IPS-NIHi11 (cell line): Measurements from ENCODE around the gene LDB2.

Experiments
- DNase-seq: peaks from one replicate; pipeline ENCODE4 v3.0.0; 2012; ENCODE audit warnings: mixed read lengths, low spot score

Gene LDB2

GRCh38 chr4:16685536-16685935 is 212.9 kb downstream of the LDB2 start:
- DNase-seq, result no peak

- no peak for DNase-seq
Observed at GRCh38 chr4:16684935-16685334, 213.5 kb downstream of the LDB2 start.

GRCh38 chr4:16684097-16684496 is 214.3 kb downstream of the LDB2 start:
- no peak for DNase-seq

GRCh38 chr4:16682975-16683374 is 215.5 kb downstream of the LDB2 start:
- no peak for DNase-seq

- no peak for DNase-seq
Observed at GRCh38 chr4:16677001-16677944, 221.2 kb downstream of the LDB2 start.

GRCh38 chr4:16676230-16676770 is 222.1 kb downstream of the LDB2 start:
- DNase-seq, result no peak

- DNase-seq, result no peak
Observed at GRCh38 chr4:16674082-16674481, 224.4 kb downstream of the LDB2 start.

GRCh38 chr4:16672421-16672820 is 226.0 kb downstream of the LDB2 start:
- no peak for DNase-seq

GRCh38 chr4:16671741-16672140 is 226.7 kb downstream of the LDB2 start:
- DNase-seq, result no peak

- DNase-seq, result no peak
Observed at GRCh38 chr4:16670727-16671126, 227.7 kb downstream of the LDB2 start.

- DNase-seq, result no peak
Observed at GRCh38 chr4:16669036-16669435, 229.4 kb downstream of the LDB2 start.

GRCh38 chr4:16668488-16668887 is 230.0 kb downstream of the LDB2 start:
- DNase-seq, result no peak

GRCh38 chr4:16667464-16667863 is 231.0 kb downstream of the LDB2 start:
- no peak for DNase-seq

GRCh38 chr4:16665942-16666551 is 232.4 kb downstream of the LDB2 start:
- no peak for DNase-seq

GRCh38 chr4:16663732-16664131 is 234.7 kb downstream of the LDB2 start:
- no peak for DNase-seq

- no peak for DNase-seq
Observed at GRCh38 chr4:16663307-16663706, 235.1 kb downstream of the LDB2 start.

GRCh38 chr4:16661813-16662212 is 236.6 kb downstream of the LDB2 start:
- DNase-seq, result no peak

GRCh38 chr4:16660656-16661055 is 237.8 kb downstream of the LDB2 start:
- DNase-seq, result no peak

GRCh38 chr4:16659694-16660093 is 238.8 kb downstream of the LDB2 start:
- DNase-seq, result no peak

- no peak for DNase-seq
Observed at GRCh38 chr4:16659079-16659478, 239.4 kb downstream of the LDB2 start.

- no peak for DNase-seq
Observed at GRCh38 chr4:16658183-16658582, 240.3 kb downstream of the LDB2 start.

GRCh38 chr4:16655111-16655510 is 243.3 kb downstream of the LDB2 start:
- no peak for DNase-seq

GRCh38 chr4:16652732-16653305 is 245.6 kb downstream of the LDB2 start:
- DNase-seq, result no peak
